ENCODE data around the gene CELF3. TPM values are rescaled to one million over a fixed set of nuclear protein-coding genes. Genes with fewer than 3 reads are reported as not detected.
"Not testable (repeated sequence)": the region's sequence is repeated elsewhere in the genome, so short reads cannot be mapped to it uniquely, and the experiment has no call there.

Gene CELF3
- total RNA-seq, 1 donor, result not detected

- no peaks in the 10 kb centered on the region for H3K4me1 ChIP-seq (ENCODE audit: insufficient read depth, low read length)
- H3K27ac ChIP-seq (ENCODE audit: low read depth, low read length), result no peak overlapping the region
- no peaks in the 10 kb centered on the region for H3K79me2 ChIP-seq (ENCODE audit: insufficient read depth, low read length)
- H3K36me3 ChIP-seq (ENCODE audit: insufficient read depth, low read length), result no peaks in the 10 kb centered on the region
- H3K4me3 ChIP-seq (ENCODE audit: insufficient read depth, low read length), result no peak overlapping the region
- peaks cover 7% of the 10 kb centered on the region for H3K9me3 ChIP-seq (ENCODE audit: low read depth, low read length)
- no peak for DNase-seq (ENCODE audit: insufficient read length, low spot score, missing footprints)
- no peak overlapping the region for H3K4me2 ChIP-seq (ENCODE audit: insufficient read depth, low read length)
- no peak for TF ChIP-seq CTCF (IDR thresholded peaks at IDR 0.05; ENCODE audit: extremely low read depth, low read depth, low read length)
- H4K20me1 ChIP-seq (ENCODE audit: insufficient read depth, low read length), result no peaks in the 10 kb centered on the region
- peaks cover 31% of the 10 kb centered on the region for H3K27me3 ChIP-seq (ENCODE audit: insufficient read depth, low read length)
- no peak overlapping the region for H2AFZ ChIP-seq (ENCODE audit: low read length)
Observed at GRCh38 chr1:151739590-151740355, 23.2 kb upstream of the CELF3 start.

- Histone ChIP-seq H3K27ac (ENCODE audit: low read depth, low read length) (no peak overlapping the region), H3K9me3 (ENCODE audit: low read depth, low read length) (peaks cover 7% of the 10 kb centered on the region), H3K27me3 (ENCODE audit: insufficient read depth, low read length) (peaks cover 12% of the 10 kb centered on the region), H3K4me3 (ENCODE audit: insufficient read depth, low read length) (no peak overlapping the region), H3K36me3 (ENCODE audit: insufficient read depth, low read length) (no peaks in the 10 kb centered on the region), H2AFZ (ENCODE audit: low read length) (no peak overlapping the region), H3K4me1 (ENCODE audit: insufficient read depth, low read length) (no peaks in the 10 kb centered on the region), H3K4me2 (ENCODE audit: insufficient read depth, low read length) (no peak overlapping the region), H3K79me2 (ENCODE audit: insufficient read depth, low read length) (no peaks in the 10 kb centered on the region), H4K20me1 (ENCODE audit: insufficient read depth, low read length) (no peaks in the 10 kb centered on the region)
- no peak for DNase-seq (ENCODE audit: insufficient read length, low spot score, missing footprints)
- TF ChIP-seq CTCF (IDR thresholded peaks at IDR 0.05; ENCODE audit: extremely low read depth, low read depth, low read length), result no peak
Observed at GRCh38 chr1:151737479-151737878, 20.9 kb upstream of the CELF3 start.

- no peak for DNase-seq (ENCODE audit: insufficient read length, low spot score, missing footprints)
Observed at GRCh38 chr1:151737026-151737425, 20.4 kb upstream of the CELF3 start.

GRCh38 chr1:151733995-151734394 is 17.4 kb upstream of the CELF3 start:
- H4K20me1 ChIP-seq (ENCODE audit: insufficient read depth, low read length); H3K9me3 ChIP-seq (ENCODE audit: low read depth, low read length); H3K36me3 ChIP-seq (ENCODE audit: insufficient read depth, low read length); H3K4me3 ChIP-seq (ENCODE audit: insufficient read depth, low read length); DNase-seq (ENCODE audit: insufficient read length, low spot score, missing footprints); H3K27ac ChIP-seq (ENCODE audit: low read depth, low read length); H2AFZ ChIP-seq (ENCODE audit: low read length); H3K4me2 ChIP-seq (ENCODE audit: insufficient read depth, low read length); H3K4me1 ChIP-seq (ENCODE audit: insufficient read depth, low read length); H3K79me2 ChIP-seq (ENCODE audit: insufficient read depth, low read length): not testable (repeated sequence)
- peaks cover 18% of the 10 kb centered on the region for H3K27me3 ChIP-seq (ENCODE audit: insufficient read depth, low read length)

More at GRCh38 chr1:151737026-151737425, 20.4 kb upstream of the CELF3 start:
- Histone ChIP-seq H3K4me3 (ENCODE audit: insufficient read depth, low read length) (no peak overlapping the region), H3K4me2 (ENCODE audit: insufficient read depth, low read length) (no peak overlapping the region), H3K4me1 (ENCODE audit: insufficient read depth, low read length) (no peaks in the 10 kb centered on the region), H4K20me1 (ENCODE audit: insufficient read depth, low read length) (no peaks in the 10 kb centered on the region), H3K27me3 (ENCODE audit: insufficient read depth, low read length) (peaks cover 12% of the 10 kb centered on the region), H3K27ac (ENCODE audit: low read depth, low read length) (no peak overlapping the region), H3K36me3 (ENCODE audit: insufficient read depth, low read length) (no peaks in the 10 kb centered on the region), H2AFZ (ENCODE audit: low read length) (no peak overlapping the region), H3K79me2 (ENCODE audit: insufficient read depth, low read length) (no peaks in the 10 kb centered on the region), H3K9me3 (ENCODE audit: low read depth, low read length) (peaks cover 7% of the 10 kb centered on the region)
- TF ChIP-seq CTCF (IDR thresholded peaks at IDR 0.05; ENCODE audit: extremely low read depth, low read depth, low read length), result no peak
